HL-60 (cell line): ENCODE results near the gene AUP1.

Experiments
- DNase-seq, 2 experiments: peaks; one replicate each; pipeline ENCODE4 v3.0.0-alpha.2; 2010 to 2020; ENCODE audit warnings: low read depth in 1 of 2, low spot score in 1 of 2
- H3K27ac ChIP-seq: fragments of 250-450 bp; sonication (Bioruptor Pico); replicated peaks from 2 replicates; pipeline ENCODE4 v1.5.1; 2020; ENCODE audit warnings: mild to moderate bottlenecking, moderate library complexity
- H3K27me3 ChIP-seq: fragments of 250-450 bp; sonication (Bioruptor Pico); 2 replicates; pipeline ENCODE4 v1.5.1; 2021; ENCODE audit warnings: mild to moderate bottlenecking, moderate library complexity; ENCODE audit not compliant: insufficient read depth, poor library complexity, severe bottlenecking
- H3K4me3 ChIP-seq: replicated peaks from 2 replicates; pipeline ENCODE4 v1.5.1; 2011; ENCODE audit warnings: mild to moderate bottlenecking, control low read depth, low read length; ENCODE audit not compliant: insufficient read depth
- CTCF ChIP-seq: IDR thresholded peaks from one replicate; pipeline ENCODE4 v1.5.1; 2011; ENCODE audit warnings: low read length, control low read depth, inconsistent platforms; ENCODE audit not compliant: insufficient read depth
- GABPA ChIP-seq: IDR thresholded peaks from 2 replicates; pipeline ENCODE4 v1.6.1; 2012; ENCODE audit warnings: low read depth
- POLR2AphosphoS5 ChIP-seq: IDR thresholded peaks from 2 replicates; pipeline ENCODE4 v1.6.1; 2012; ENCODE audit warnings: low read depth
- SPI1 ChIP-seq: IDR thresholded peaks from 2 replicates; pipeline ENCODE4 v1.6.1; 2012; ENCODE audit warnings: low read depth, mild to moderate bottlenecking, borderline replicate concordance
- TF ChIP-seq, protein P1 (sequence below): IDR thresholded peaks from 2 replicates; pipeline ENCODE4 v1.6.1; 2012; ENCODE audit warnings: low read depth; ENCODE audit not compliant: insufficient replicate concordance

AUP1 gene

DNA sequence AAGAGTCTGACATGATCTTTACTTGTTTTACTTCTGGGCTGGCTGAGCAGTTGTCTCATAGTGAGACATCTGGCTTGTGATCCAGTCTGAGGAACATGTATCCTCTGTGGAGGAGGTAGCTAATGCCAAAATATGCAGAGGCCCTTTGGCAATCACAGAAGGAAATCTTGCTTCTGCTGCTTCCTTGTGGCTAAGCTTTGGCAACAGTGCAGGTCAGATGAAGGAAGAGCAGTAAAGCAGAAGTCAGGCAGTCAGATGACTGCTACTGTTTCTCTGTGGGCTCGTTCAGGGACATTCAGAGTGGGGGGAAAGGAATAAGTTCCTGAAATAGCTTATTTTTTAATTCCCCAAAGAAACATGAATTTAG, 47.3 kb upstream of the AUP1 start:
- Histone ChIP-seq H3K27ac (peak overlapping the region; percentile 89), H3K27me3 (no peaks in the 10 kb centered on the region), H3K4me3 (no peak overlapping the region)
- TF ChIP-seq, protein P1, sequence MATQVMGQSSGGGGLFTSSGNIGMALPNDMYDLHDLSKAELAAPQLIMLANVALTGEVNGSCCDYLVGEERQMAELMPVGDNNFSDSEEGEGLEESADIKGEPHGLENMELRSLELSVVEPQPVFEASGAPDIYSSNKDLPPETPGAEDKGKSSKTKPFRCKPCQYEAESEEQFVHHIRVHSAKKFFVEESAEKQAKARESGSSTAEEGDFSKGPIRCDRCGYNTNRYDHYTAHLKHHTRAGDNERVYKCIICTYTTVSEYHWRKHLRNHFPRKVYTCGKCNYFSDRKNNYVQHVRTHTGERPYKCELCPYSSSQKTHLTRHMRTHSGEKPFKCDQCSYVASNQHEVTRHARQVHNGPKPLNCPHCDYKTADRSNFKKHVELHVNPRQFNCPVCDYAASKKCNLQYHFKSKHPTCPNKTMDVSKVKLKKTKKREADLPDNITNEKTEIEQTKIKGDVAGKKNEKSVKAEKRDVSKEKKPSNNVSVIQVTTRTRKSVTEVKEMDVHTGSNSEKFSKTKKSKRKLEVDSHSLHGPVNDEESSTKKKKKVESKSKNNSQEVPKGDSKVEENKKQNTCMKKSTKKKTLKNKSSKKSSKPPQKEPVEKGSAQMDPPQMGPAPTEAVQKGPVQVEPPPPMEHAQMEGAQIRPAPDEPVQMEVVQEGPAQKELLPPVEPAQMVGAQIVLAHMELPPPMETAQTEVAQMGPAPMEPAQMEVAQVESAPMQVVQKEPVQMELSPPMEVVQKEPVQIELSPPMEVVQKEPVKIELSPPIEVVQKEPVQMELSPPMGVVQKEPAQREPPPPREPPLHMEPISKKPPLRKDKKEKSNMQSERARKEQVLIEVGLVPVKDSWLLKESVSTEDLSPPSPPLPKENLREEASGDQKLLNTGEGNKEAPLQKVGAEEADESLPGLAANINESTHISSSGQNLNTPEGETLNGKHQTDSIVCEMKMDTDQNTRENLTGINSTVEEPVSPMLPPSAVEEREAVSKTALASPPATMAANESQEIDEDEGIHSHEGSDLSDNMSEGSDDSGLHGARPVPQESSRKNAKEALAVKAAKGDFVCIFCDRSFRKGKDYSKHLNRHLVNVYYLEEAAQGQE, result no peak
- TF ChIP-seq CTCF (no peak), SPI1 (peak; percentile 96), POLR2AphosphoS5 (peak; percentile 94)
- peak in 1 of 2 experiments; percentile 94 for DNase-seq

GRCh38 chr2:74576211-74576862, 46.8 kb upstream of the AUP1 start:
- Histone ChIP-seq H3K27ac (peak overlapping the region; percentile 89), H3K4me3 (no peak overlapping the region), H3K27me3 (no peaks in the 10 kb centered on the region)
- peak in 1 of 2 experiments; percentile 43 for DNase-seq
- TF ChIP-seq, protein P1, result no peak
- TF ChIP-seq GABPA (no peak), POLR2AphosphoS5 (no peak), CTCF (no peak), SPI1 (no peak)

GRCh38 chr2:74575320-74575719, 45.8 kb upstream of the AUP1 start:
- H3K4me3 ChIP-seq, result no peak overlapping the region
- peak overlapping the region; percentile 89 for H3K27ac ChIP-seq
- TF ChIP-seq, protein P1, result no peak
- TF ChIP-seq GABPA (no peak), SPI1 (no peak), POLR2AphosphoS5 (no peak), CTCF (no peak)
- DNase-seq, result no peak
- no peaks in the 10 kb centered on the region for H3K27me3 ChIP-seq
